Cardiac septum (tissue), 1 donor: ENCODE results near the gene MAX. TPM values are rescaled to one million over a fixed set of nuclear protein-coding genes. Genes with fewer than 3 reads are reported as not detected.

Experiments
- DNase-seq: peaks from one replicate; pipeline ENCODE4 v3.0.0-alpha.2; 2020; ENCODE audit warnings: low spot score
- intact Hi-C: fragments of 100-400 bp; cut with DNase I; formaldehyde crosslinking; loops from one replicate; pipeline ENCODE4 v1.14.0; 2022
- total RNA-seq: library from RNA; stranded (reverse); fragmentation: NEBNext Ultra II Directional; extraction: Animal tissue kit (Norgen Biotek cat#: 25700); gene quantifications from one replicate; pipeline ENCODE4 v1.2.1, GENCODE V29; 2021
- donor health status: DM: no; HTN: no; CAD: no.

Gene MAX
- total RNA-seq, 1 donor from 2014 or later: 80.8 TPM

DNA sequence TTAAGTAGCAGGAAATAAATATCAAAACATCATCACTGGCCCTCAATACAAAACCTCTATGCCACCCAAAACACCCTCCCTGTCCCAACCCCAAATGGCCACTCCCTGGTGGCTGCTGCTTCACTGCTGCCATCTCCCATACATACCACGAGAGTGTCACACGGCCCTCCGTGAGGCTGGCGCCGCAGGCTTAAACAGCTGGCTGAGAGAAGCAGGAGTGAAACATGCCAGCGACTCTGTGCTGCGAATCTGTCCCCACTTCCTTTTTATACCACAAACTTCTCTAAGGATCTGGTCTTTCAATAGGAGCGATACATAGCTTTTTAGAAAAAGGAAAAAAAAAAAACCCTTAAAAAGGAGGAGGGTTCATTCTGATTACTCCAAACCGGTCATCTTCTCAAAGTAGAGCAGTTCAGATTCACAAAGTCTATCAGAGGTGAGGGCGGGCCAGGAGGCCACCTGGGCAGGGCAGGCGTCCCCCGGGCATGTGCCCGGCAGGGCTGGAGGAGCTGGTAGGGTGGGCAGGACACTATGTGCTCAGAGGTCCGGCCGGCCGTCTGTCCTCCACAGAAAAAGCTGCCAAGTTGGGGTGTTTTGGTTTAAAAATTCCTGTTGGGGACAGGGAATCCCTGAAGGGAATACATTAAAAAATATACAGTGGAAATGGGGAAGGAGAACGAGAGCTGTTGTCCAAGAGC lies 26.5 kb downstream of the MAX start:
- intact Hi-C loops: no loop called here
- no peak for DNase-seq

DNA sequence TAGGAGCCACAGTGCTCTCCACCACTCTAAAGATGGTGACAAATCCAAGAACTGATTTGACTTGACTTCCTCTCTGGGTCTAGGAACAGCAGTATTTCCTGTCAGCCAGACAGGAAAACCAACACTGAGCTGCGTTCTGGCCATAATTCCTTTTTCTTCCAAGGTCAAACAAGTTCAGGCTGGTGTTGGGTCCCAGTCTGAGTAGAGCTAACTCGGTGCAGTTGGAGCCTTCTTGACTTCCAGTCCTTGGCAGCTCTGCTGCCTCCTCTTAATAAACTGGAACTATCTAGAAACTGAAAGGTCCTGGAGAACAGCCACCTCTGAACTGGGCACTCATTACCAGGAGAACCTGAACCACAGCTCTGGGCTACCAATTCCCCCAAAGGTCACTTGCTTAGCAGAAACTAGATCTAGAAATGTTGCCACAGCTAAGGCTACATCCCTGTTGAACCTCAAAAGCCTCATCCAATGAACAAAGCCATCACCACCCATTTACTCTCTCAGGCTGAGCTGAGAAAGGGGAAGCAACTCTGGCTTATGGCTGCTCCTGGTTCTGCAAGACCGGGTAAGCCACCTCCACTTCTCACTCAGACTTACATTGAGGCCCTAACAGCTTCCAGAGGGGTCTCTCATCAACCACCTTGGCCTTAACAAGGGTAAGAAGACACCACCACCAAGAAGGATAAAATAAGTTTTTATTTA lies 27.7 kb downstream of the MAX start:
- DNase-seq: no peak
- intact Hi-C loops: no loop called here

DNA sequence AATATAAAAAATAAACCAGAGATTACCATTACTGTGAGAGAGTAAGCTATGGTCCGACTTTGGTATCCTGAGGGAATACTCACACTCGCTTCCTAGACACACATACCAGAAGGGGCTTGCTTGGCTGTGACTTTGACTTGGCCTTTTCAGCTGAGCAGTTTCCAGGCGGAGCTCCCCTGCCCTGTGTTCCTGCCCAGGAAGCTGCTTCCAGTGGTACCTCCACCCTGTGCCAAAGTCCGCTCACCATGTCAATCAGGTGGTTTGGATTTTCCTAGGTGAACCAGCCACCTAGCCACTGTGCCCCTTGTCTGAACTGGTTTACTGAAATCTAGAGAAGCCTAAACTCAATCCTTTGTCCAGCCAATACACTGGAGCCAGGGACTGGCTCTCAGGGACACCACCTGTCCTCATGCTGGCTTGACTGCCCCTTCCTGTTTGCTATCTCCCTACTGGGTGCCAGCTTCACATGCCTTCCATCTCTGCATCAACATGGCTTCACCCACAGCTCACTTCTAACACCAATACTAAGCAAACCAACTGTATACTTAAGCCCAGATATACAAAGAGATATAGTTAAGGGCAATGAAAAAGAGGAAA lies 28.6 kb downstream of the MAX start:
- intact Hi-C loops: no loop called here
- DNase-seq: no peak

DNA sequence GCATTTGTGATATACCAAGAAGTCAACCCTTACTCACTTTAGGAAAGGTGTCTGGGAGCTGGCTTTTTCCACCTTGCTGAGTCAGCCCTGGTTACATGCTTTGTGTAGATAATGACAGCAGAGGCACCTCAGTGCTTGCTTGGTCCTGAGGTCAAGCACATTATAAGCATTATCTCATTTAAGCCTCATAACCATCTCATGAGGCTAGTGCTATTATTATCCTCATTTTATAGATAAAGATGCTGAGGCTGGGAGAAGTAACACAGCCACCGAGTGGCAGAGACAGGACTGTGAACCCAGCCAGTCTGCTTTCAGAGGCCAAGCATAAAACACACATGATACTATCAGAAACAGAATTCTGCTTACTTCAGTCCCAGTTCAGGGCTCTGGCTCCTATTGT lies 29.4 kb downstream of the MAX start:
- no peak for DNase-seq
- intact Hi-C loops: no loop called here

DNA sequence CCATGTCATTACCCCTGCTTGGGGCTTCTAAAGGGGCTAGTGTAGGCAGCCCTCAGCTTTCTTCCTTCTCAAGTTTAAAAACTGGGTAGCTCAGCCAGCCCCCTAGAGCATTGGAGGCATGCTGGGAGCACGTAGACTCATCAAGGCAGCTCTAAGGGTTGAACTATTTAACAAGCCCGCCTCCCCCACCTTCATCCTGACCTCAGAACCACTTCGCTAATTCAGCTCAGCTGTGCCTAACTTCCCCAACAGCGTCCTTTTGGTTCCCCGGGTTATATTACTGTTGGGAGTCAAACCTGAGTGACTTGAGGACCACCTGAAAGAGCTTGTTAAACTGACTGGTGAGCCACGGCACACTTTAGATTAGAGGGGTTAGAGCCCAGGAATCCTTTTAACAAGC lies 30.1 kb downstream of the MAX start:
- no peak for DNase-seq
- intact Hi-C loops: no loop called here

DNA sequence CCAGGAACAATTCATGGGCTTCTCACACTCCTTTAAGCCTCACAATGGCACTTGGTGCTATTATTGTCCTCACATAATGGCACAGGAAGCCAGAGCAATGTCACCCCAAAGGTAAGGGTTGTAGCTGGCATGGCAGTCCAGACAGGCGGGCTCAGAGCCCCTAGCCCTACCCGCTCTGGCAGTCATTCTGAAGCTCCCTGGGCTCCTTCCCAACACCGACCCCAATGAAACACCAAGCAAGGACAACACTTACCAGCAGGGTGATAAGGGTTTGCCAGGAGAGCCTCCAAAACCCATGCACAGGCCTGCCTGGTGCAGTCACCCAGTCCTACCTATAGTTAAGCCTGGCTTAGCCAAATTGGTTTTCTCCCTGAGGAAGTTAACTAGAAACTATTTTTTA lies 30.8 kb downstream of the MAX start:
- intact Hi-C loops: no loop called here
- no peak for DNase-seq

DNA sequence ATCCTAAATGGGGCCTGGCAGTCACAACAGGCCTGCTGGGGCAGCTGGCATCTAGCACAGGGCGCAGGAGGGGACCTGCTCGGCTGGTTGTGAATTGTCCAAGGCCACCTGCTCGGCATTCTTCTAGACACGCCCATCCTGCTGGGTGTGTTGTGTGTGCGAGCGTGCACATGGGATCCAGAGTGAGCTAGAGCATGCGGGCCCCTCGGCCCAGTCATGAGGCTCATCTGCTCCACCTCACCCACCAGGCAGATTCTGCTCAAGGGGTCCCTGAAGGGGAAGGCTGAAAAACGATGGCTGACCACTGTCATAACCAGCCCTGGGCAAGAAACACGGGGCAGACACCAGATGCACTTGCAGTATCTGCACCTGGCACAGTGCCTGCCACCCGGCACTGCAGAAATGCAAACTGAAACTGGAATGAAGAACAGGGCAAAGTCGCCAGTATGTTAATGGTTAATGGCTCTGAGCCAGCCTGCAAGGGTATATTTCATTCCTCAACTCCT lies 31.8 kb downstream of the MAX start:
- intact Hi-C loops: no loop called here
- no peak for DNase-seq

DNA sequence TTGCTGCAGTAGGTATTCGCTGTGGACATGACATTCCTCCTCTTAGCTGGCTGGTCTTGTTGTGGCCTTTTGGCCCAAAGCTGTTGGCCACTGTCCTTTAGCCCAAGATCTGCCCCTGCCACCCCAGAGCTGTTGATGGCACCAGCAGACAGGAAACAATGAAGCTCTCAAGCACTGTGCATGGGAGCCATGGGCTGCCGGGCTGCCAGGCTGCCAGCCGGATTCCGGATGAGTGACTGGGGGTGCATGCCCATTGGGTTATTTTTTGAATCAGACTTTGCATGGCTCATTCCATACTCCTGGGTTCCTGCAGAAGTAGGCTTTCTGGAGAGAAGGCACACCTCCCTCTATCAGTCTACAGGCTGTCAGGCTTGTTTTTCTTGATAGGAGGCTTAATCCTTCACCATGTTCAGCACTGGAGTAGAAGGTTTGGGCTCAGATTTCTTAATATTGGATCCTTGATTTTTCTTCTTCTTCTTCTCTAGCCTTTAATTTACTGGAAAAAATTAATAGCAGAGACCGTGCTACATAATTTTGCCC lies 32.4 kb downstream of the MAX start:
- no peak for DNase-seq
- intact Hi-C loops: no loop called here

DNA sequence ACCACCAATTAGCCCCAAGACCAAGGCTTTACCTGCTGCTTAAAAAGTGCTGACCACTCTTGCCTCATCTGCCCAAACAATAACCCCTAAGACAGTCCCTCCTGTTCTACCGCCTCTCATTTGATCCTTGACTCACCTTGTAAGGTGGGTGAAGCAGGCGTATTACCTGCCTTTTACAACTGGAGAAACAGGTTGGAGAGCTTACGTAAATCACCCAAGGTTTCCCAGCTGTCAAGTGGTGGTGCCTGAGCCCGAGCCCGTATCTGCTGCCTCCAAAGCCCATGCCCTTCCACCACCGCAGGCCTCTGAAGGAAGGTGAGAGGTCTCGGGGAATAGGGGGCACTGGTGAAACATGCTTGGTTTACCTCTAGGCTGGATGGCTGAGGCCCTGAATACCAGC lies 36.6 kb downstream of the MAX start:
- intact Hi-C loops: no loop called here
- DNase-seq: no peak

DNA sequence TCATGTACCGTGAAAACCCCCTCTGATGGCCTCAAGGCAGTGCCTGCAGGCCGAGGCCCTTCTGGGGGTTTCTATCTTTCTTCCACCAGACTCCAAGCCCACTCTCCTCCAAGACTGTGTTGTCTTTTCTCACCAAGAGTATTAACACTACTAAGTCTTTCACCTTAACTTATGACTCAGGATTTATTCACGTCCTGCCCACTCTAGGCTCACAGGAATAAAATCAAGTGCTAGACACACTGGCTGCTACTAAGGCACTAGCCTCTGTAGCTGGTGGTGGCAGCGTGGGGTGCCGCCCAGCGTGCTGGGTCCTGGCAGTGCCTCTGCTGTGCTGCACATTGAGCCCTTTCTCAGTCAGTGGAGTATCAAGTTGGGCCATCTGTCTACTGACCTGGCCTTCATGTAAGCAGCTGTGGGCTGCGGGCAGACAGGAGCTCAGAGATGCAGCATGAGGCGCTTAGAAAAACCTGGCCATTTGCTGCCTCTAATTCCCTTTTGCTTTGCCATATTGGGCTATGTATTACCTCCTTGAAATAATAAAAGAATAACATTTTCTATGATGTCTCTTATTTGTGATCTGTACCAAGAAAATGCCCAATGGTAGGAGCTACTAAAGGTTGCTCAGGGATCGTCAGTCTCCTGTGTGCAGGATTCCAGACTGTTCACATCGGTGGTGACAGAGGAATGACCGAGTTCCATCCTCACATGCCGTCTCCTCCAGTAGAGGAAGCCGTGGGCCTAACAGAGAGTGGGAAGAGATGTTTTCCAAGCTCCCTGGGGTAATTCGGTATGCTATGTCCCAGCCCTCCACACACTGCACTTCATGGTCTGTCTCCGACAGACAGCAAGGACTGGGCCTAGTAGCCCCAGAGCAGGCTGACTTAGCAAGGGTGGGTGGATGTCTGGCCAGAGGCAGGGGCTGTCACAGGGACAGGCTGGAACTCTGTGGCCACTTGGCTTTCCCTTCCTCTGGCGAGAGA lies 39.9 kb downstream of the MAX start:
- DNase-seq: no peak
- intact Hi-C loops: no loop called here

DNA sequence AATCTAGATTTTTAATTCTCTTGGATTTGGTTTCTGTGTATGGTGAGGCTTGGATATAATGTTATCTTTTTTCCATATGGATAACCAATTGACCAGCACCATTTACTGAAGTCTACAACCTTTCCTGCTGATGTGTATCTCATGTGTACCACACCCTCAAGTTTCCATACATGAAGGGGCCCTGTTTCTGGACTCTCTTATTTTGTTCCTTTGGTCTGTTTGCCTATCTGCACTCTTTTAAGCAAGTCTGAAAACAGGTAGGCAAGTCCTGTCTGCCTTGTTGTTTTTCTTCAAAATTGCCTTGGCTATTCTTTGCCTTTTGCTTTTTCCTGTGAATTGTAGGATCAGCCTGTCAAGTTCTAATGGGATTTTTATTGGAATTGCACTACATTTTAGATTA lies 44.6 kb downstream of the MAX start:
- intact Hi-C loops: no loop called here
- DNase-seq: no peak

DNA sequence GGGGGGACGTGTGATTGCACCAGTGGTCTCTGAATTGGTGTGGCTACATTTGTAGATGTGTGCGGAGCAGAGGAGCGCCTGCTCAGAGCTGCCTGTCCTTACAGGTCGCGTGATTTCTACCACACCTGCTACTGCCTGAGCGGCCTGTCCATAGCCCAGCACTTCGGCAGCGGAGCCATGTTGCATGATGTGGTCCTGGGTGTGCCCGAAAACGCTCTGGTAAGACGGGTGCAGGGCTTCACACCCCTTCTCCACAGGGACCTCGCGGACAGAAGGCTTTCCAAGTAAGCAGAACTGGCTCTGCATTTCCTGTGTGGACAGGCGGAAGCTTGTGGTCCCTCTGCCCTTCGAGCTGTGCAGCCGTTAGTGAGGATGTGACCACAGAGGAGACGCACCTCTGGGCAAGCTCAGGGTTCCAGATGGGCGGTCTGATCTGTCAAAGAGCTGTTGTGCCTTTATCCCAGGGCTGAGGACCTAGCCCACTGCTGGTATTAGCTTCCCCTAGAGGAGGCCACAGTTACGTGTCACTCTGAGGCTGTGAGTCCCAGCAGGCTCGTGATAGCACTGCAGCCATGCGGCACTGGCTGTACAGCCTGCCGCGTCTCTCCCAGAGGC lies 47.7 kb downstream of the MAX start:
- peak; percentile 81 for DNase-seq
- intact Hi-C loops: no loop called here

DNA sequence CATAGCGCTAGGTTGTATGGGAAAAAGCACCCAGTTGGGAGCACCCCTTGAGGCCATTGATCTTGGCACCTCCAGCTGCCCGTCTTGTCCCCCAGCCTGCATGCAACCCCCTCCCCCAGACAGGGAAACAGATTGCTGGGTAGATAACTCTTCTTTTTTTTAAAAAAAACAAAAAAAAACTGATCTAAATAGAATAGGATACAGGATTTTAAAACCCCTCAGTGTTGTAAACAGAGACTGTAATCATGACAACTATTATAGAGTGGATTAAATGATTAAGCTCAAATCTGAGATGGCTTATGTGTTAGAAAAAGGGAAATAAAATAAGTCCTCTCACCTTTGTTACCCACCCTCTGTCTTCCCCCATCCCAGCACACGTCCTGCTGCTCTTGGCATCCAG lies 48.9 kb downstream of the MAX start:
- no peak for DNase-seq
- intact Hi-C loops: no loop called here

DNA sequence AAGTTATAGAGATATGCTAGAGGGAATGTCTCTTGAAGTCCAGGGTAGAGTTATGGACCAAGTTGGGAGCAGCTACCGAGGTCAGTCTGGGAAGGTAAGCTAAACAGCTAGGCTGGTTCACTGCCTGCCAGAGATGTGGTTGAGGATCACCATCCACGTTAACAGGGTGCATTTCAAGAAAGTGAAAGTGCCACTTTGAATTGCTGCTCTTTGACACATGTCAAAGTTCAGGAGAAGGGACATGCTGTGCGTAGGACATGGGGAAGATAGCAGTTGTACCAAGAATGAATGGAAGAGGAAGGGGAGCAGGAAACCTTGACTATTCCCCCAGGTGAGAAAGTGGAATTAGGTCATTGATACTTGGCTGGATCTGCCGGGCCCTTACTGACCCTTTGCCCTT lies 49.5 kb downstream of the MAX start:
- intact Hi-C loops: no loop called here

DNA sequence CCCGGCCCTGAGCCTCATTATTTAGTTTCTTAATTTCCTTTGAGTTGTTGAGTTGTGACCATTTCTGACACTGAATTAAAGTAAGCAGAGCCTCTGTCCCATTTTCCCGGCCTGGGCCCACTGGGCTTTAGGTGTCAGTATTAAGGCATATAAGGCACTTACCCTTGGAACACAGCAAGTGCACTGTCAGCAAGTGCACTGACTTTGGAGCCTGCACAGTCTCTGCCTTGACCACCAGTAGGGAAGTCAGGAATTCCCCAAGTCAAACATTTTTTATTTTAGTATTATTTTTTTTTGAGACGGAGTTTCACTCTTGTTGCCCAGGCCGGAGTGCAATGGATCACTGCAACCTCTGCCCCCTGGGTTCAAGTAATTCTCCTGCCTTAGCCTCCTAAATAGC lies 56.6 kb downstream of the MAX start:
- intact Hi-C loops: no loop called here
- DNase-seq: no peak

More for the DNA sequence above, 49.5 kb downstream of the MAX start:
- DNase-seq: no peak

DNA sequence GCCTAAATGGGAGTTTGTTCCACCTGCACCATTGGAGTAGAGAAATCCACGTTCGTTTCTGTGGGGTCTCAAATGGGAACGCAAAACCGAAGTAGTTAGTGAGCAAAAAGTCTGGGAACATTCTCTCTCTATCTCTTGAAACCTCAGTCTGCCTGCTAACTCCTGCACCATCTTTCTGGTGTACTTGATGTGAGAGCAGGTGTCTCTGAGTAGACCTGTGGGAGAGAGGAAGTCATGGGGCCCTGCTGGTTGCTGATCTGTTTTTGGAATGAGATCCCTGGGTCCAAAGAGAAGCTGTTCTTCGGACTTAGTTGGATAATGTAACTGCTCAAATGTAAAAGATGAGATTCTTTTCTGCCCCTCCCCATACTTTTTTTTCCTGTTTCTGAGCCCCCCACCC lies 57.3 kb downstream of the MAX start:
- intact Hi-C loops: no loop called here
- no peak for DNase-seq

DNA sequence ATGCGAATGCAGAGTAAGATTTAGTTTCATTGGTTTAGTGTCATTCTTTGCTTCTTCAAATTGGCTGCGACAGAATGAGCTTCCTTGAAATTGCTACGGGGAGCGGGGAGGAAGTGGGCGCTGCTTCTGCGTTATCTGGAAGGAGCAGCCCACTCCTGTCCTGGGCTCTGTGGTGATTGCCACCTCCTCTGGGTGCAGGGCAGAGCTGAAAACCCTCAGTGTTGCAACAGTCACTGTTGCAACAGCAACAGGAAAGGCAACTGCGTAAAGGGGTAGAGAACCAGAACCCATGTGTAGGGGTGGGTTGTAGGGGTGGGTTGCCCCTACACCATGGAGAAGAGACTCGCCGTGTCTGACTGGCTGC lies 57.7 kb downstream of the MAX start:
- peak; percentile 82 for DNase-seq

DNA sequence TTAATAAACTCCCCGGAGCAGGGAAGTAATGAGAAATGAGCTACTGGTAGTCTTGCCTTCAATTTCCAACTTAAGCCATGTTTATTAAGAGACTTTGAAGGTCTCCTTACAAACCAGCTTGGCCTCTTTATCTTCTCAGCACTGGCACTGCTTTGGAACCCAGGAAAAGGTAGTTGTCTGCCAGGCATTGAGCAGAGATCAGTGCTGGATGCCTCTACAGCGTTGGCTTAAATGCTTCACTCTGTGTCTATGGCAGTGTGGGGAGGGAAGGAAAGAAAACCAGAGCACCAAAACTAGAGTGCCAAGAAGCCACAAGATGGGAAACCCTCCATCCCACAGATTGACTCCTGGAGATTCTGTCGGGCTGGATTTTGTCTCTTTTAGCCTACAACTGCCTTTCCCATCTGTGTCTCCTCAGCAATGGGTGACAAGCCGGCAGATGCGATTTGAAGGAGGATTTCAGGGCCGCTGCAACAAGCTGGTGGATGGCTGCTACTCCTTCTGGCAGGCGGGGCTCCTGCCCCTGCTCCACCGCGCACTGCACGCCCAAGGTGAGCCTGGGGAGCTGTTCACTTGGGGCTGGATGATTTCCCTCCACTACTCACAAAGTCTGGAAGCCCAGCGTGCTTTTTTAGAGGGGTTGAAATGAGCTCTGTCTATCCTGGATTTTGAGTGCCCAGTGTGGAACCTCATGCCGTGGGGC lies 58.3 kb downstream of the MAX start:
- intact Hi-C loops: no loop called here
- DNase-seq: no peak

More for the DNA sequence above, 57.7 kb downstream of the MAX start:
- intact Hi-C loops: no loop called here
